ENCODE results near the gene FAM163B. TPM values are rescaled to one million over a fixed set of nuclear protein-coding genes. Genes with fewer than 3 reads are reported as not detected.

FAM163B gene
- polyA plus RNA-seq, 1 donor (not counting 4 experiments of a cell fraction or from before 2014, with no cell fraction given), result not detected

DNA sequence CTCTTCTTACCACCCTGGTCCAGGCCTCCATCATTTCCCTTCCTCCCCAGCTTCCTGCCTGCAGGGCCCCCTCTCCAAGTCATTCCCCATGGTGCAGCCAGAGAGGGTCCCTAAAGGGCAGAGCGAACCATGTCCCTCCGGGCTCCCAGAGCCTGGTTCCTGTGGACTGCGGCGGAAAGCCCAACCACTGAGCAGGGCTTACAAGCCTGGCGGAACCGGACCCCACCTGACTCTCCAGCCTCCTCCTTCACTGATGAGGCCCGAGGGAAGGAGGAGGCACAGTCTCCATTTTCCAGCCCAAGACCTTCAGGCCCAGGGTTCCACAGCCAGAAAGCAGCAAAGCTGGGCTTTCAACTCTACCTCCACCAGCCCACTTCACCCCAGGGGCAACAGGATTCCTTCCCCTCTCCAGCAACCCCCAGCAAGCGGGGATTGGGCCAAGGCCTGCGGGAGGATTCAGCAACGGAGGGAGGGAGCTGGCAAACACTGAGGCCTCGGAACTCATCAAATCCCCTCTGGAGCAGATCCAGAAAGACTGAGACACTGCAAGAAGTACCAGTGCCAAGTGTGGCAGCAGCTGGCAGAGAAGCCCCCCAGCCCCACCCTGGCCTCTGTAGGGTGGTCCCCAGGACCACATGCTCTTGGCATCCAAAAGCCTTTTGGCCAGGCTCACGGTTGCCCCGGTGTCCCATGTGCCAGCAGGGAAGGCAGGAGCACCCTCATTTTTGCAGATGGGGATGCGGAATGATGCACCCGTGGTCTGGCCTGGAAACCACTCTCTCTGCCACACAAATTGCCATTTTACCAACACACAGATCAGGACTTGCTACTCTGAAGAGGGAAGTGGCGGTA is 3.1 kb downstream of the FAM163B start:
- FAIRE-seq (no peak), DNase-seq (ENCODE audit: low read depth, low spot score) (no peak)
- Histone ChIP-seq H3K27me3 (ENCODE audit: control insufficient read depth, extremely low read depth, insufficient read depth, low read length) (peaks cover 57% of the 10 kb centered on the region), H4K20me1 (ENCODE audit: control insufficient read depth, extremely low read depth, insufficient read depth, low read length) (no peaks in the 10 kb centered on the region), H3K4me2 (ENCODE audit: control insufficient read depth, extremely low read depth, insufficient read depth, low read depth, low read length) (no peak overlapping the region), H3K9me1 (ENCODE audit: control insufficient read depth, extremely low read depth, insufficient read depth, low read length) (no peaks in the 10 kb centered on the region), H3K36me3 (ENCODE audit: control insufficient read depth in 2 of 2, extremely low read depth in 1 of 2, insufficient read depth in 2 of 2, low read length in 2 of 2) (no peaks in the 10 kb centered on the region), H3K9ac (ENCODE audit: control insufficient read depth, extremely low read depth, insufficient read depth, low read length) (no peak overlapping the region), H3K79me2 (ENCODE audit: control insufficient read depth, insufficient read depth, low read length) (no peaks in the 10 kb centered on the region), H2AFZ (ENCODE audit: control insufficient read depth, low read length) (no peak overlapping the region), H3K4me3 (ENCODE audit: control insufficient read depth in 2 of 3, extremely low read depth in 1 of 3, insufficient read depth in 2 of 3, low read depth in 1 of 3, low read length in 3 of 3) (no peak overlapping the region), H3K27ac (ENCODE audit: control insufficient read depth, insufficient read depth, low read length) (no peak overlapping the region), H3K4me1 (ENCODE audit: control insufficient read depth, extremely low read depth, insufficient read depth, low read length) (no peaks in the 10 kb centered on the region), H3K9me3 (ENCODE audit: control insufficient read depth, low read depth, low read length) (no peaks in the 10 kb centered on the region)
- TF ChIP-seq, protein P1, sequence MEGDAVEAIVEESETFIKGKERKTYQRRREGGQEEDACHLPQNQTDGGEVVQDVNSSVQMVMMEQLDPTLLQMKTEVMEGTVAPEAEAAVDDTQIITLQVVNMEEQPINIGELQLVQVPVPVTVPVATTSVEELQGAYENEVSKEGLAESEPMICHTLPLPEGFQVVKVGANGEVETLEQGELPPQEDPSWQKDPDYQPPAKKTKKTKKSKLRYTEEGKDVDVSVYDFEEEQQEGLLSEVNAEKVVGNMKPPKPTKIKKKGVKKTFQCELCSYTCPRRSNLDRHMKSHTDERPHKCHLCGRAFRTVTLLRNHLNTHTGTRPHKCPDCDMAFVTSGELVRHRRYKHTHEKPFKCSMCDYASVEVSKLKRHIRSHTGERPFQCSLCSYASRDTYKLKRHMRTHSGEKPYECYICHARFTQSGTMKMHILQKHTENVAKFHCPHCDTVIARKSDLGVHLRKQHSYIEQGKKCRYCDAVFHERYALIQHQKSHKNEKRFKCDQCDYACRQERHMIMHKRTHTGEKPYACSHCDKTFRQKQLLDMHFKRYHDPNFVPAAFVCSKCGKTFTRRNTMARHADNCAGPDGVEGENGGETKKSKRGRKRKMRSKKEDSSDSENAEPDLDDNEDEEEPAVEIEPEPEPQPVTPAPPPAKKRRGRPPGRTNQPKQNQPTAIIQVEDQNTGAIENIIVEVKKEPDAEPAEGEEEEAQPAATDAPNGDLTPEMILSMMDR (optimal IDR thresholded peaks at IDR 0.05 in 1 of 3, IDR thresholded peaks at IDR 0.05 in 1 of 3, conservative IDR thresholded peaks at IDR 0.05 in 1 of 3; ENCODE audit: extremely low read depth in 1 of 3, insufficient read depth in 2 of 3, low read length in 3 of 3), result no peak
- no peak for TF ChIP-seq EZH2 (IDR thresholded peaks at IDR 0.05; ENCODE audit: low read length)
- dilution Hi-C loops (cut with MboI; ENCODE audit: extremely low pct_ligation_motif_present, low sequenced_read_pairs), result no loop called here

DNA sequence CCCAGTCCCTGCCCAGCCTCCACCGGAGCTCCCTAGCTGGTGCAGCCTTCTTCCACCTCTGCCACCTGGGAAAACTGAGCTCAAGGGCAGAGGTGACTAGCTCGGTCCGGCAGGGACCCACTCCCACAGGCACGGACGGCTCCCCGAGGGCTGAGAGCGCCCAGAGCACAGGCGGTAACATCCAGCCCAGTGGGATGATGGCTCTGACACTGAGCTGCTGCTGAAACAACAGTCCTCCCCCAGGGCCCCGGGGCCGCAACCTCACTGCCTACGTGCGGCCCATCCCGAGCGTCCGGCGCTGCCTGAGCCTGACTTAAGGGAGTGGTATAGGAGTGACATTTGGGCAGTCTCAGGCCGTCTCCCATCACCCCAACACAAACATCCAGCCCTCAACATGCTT is 3.7 kb downstream of the FAM163B start:
- no peaks in the 10 kb centered on the region for H3K4me1 ChIP-seq (ENCODE audit: control insufficient read depth, extremely low read depth, insufficient read depth, low read length)
- dilution Hi-C loops (cut with MboI; ENCODE audit: extremely low pct_ligation_motif_present, low sequenced_read_pairs), result no loop called here
- H4K20me1 ChIP-seq (ENCODE audit: control insufficient read depth, extremely low read depth, insufficient read depth, low read length), result no peaks in the 10 kb centered on the region
- H3K36me3 ChIP-seq (ENCODE audit: control insufficient read depth in 2 of 2, extremely low read depth in 1 of 2, insufficient read depth in 2 of 2, low read length in 2 of 2), result no peaks in the 10 kb centered on the region
- no peaks in the 10 kb centered on the region for H3K79me2 ChIP-seq (ENCODE audit: control insufficient read depth, insufficient read depth, low read length)
- no peak overlapping the region for H3K4me2 ChIP-seq (ENCODE audit: control insufficient read depth, extremely low read depth, insufficient read depth, low read depth, low read length)
- peaks cover 62% of the 10 kb centered on the region for H3K27me3 ChIP-seq (ENCODE audit: control insufficient read depth, extremely low read depth, insufficient read depth, low read length)
- H3K9ac ChIP-seq (ENCODE audit: control insufficient read depth, extremely low read depth, insufficient read depth, low read length), result no peak overlapping the region
- H3K9me1 ChIP-seq (ENCODE audit: control insufficient read depth, extremely low read depth, insufficient read depth, low read length), result no peaks in the 10 kb centered on the region
- DNase-seq (ENCODE audit: low read depth, low spot score) (no peak), FAIRE-seq (no peak)
- H3K4me3 ChIP-seq (ENCODE audit: control insufficient read depth in 2 of 3, extremely low read depth in 1 of 3, insufficient read depth in 2 of 3, low read depth in 1 of 3, low read length in 3 of 3), result no peak overlapping the region
- H3K27ac ChIP-seq (ENCODE audit: control insufficient read depth, insufficient read depth, low read length), result no peak overlapping the region
- H2AFZ ChIP-seq (ENCODE audit: control insufficient read depth, low read length), result no peak overlapping the region
- no peaks in the 10 kb centered on the region for H3K9me3 ChIP-seq (ENCODE audit: control insufficient read depth, low read depth, low read length)
- TF ChIP-seq, protein P1 (optimal IDR thresholded peaks at IDR 0.05 in 1 of 3, IDR thresholded peaks at IDR 0.05 in 1 of 3, conservative IDR thresholded peaks at IDR 0.05 in 1 of 3; ENCODE audit: extremely low read depth in 1 of 3, insufficient read depth in 2 of 3, low read length in 3 of 3), result no peak
- TF ChIP-seq EZH2 (IDR thresholded peaks at IDR 0.05; ENCODE audit: low read length), result no peak

Measured in keratinocyte (primary cell).